H1 (cell line): ENCODE measurements around the gene GOLGA8S.
"Not testable (repeated sequence)": the region's sequence is repeated elsewhere in the genome, so short reads cannot be mapped to it uniquely, and the experiment has no call there.

Experiments
- CHD1 ChIP-seq: IDR thresholded peaks from 2 replicates; pipeline ENCODE4 v1.6.1; 2012; ENCODE audit warnings: low read depth, low read length, improper control_type of control experiment
- GABPA ChIP-seq: IDR thresholded peaks from 2 replicates; pipeline ENCODE4 v1.6.1; 2011; ENCODE audit warnings: mild to moderate bottlenecking, low read length, moderate library complexity, borderline replicate concordance; ENCODE audit not compliant: insufficient read depth
- NRF1 ChIP-seq: IDR thresholded peaks from 2 replicates; pipeline ENCODE4 v1.6.1; 2011; ENCODE audit warnings: mild to moderate bottlenecking, low read depth, low read length, improper control_type of control experiment
- POLR2A ChIP-seq, 2 experiments: IDR thresholded peaks; 1 replicate in 1 of 2; 2 replicates in 1 of 2; pipeline ENCODE4 v1.6.1; 2011; ENCODE audit warnings: low read depth in 2 of 2, low read length in 2 of 2, mild to moderate bottlenecking in 2 of 2; ENCODE audit errors: control extremely low read depth in 1 of 2
- TAF1 ChIP-seq: IDR thresholded peaks from 2 replicates; pipeline ENCODE4 v1.6.1; 2011; ENCODE audit warnings: mild to moderate bottlenecking, low read depth, low read length
- YY1 ChIP-seq: IDR thresholded peaks from 2 replicates; pipeline ENCODE4 v1.6.1; 2011; ENCODE audit warnings: low read depth, mild to moderate bottlenecking, low read length

GRCh38 chr15:23380700-23381099 lies 26.2 kb downstream of the GOLGA8S start:
- not testable (repeated sequence) for TF ChIP-seq TAF1; YY1; NRF1; CHD1; POLR2A (IDR thresholded peaks at IDR 0.05; ENCODE audit: control extremely low read depth in 1 of 2, low read depth in 2 of 2, low read length in 2 of 2); GABPA
